K562 (cell line): Measurements from ENCODE around the gene RPS15A. TPM values are rescaled to one million over a fixed set of nuclear protein-coding genes. Genes with fewer than 3 reads are reported as not detected.

Experiments used
- ATAC-seq: fragments of 200-7000 bp; cut with Tn5 transposase; 3 replicates; pipeline ENCODE4 v1.9.1; 2020; ENCODE audit warnings: moderate library complexity
- BruUV-seq: library from RNA; stranded (reverse); fragments of 400-500 nt; replicated peaks from 2 replicates; lab custom pipeline; 2021; lab: Mats Ljungman, UMichigan
- CTCF ChIA-PET: fragments of 300-600 bp; formaldehyde crosslinking; extraction: SDS; loops from one replicate; lab custom pipeline; 2021; ENCODE audit warnings: low intra/inter-chr PET ratio; lab: Yijun Ruan, JAX
- POLR2A ChIA-PET: fragments of 300-600, 350-650 bp; sonication (Branson Sonifier 250); formaldehyde crosslinking; extraction: SDS; loops from one replicate; lab custom pipeline; 2021; ENCODE audit warnings: antibody characterized with exemption, inconsistent platforms; lab: Yijun Ruan, JAX
- DNase-seq, 4 experiments: peaks; one replicate each; pipeline versions ENCODE4 v3.0.0 to v3.0.0-alpha.2; 2011 to 2018; ENCODE audit warnings: low spot score in 3 of 4, mixed read lengths in 3 of 4; ENCODE audit errors: extremely low read depth in 1 of 4
- FAIRE-seq: peaks from 2 replicates; lab custom pipeline; 2011; peaks lifted over from hg19 to GRCh38; lab: Jason Lieb, UNC
- H2AFZ ChIP-seq: 2 replicates; pipeline ENCODE4 v1.6.0; 2011; ENCODE audit warnings: low read depth, low read length, control low read depth, inconsistent platforms
- H3K27ac ChIP-seq: fragments of 200-600 bp; 3 replicates; pipeline ENCODE4 v1.8.0; 2011; ENCODE audit warnings: low read depth, mild to moderate bottlenecking, control low read depth, inconsistent platforms, low read length, moderate library complexity, mixed read lengths; ENCODE audit errors: extremely low read depth
- H3K27me3 ChIP-seq, 2 experiments: fragments of 300-600 bp in 1 of 2; 2 replicates in 1 of 2; 3 replicates in 1 of 2; pipeline versions ENCODE4 v1.6.0 to v1.8.0; 2011; ENCODE audit warnings: inconsistent platforms in 2 of 2, low read length in 2 of 2, mild to moderate bottlenecking in 1 of 2, mixed read lengths in 1 of 2, moderate library complexity in 1 of 2; ENCODE audit not compliant: control insufficient read depth in 2 of 2, insufficient read depth in 2 of 2
- H3K36me3 ChIP-seq: fragments of 300-600 bp; 3 replicates; pipeline ENCODE4 v1.8.0; 2011; ENCODE audit warnings: mild to moderate bottlenecking, low read length, inconsistent platforms; ENCODE audit not compliant: control insufficient read depth, insufficient read depth
- H3K4me1 ChIP-seq, 2 experiments: fragments of 200-600 bp in 1 of 2; replicated peaks in 1 of 2; 2 replicates in 1 of 2; 3 replicates in 1 of 2; pipeline versions ENCODE4 v1.5.1 to v1.8.0; 2011; ENCODE audit warnings: inconsistent platforms in 2 of 2, low read length in 2 of 2, mild to moderate bottlenecking in 1 of 2, mixed read lengths in 1 of 2, moderate library complexity in 1 of 2; ENCODE audit not compliant: control insufficient read depth in 2 of 2, insufficient read depth in 2 of 2
- H3K4me2 ChIP-seq: 2 replicates; pipeline ENCODE4 v1.6.1; 2011; ENCODE audit warnings: low read length, control low read depth, inconsistent platforms, mixed read lengths; ENCODE audit not compliant: insufficient read depth
- H3K4me3 ChIP-seq: fragments of 200-600 bp; sonication (generic), shearing (Covaris generic); 2 replicates; pipeline ENCODE4 v1.5.1; 2016; ENCODE audit warnings: control low read depth, inconsistent platforms
- H3K79me2 ChIP-seq: fragments of 200-600 bp; 3 replicates; pipeline ENCODE4 v1.8.0; 2011; ENCODE audit warnings: low read length, inconsistent platforms; ENCODE audit not compliant: control insufficient read depth, insufficient read depth
- H3K9ac ChIP-seq, 2 experiments: 2 replicates each; pipeline versions ENCODE4 v1.6.0 to v1.6.1; 2011; ENCODE audit warnings: low read depth in 2 of 2, low read length in 2 of 2, control low read depth in 1 of 2, inconsistent platforms in 1 of 2, mild to moderate bottlenecking in 1 of 2, mixed read lengths in 1 of 2; ENCODE audit not compliant: insufficient read depth in 1 of 2
- H3K9me1 ChIP-seq: one replicate; pipeline ENCODE4 v1.6.0; 2011; ENCODE audit warnings: inconsistent platforms, mild to moderate bottlenecking, low read length, moderate library complexity; ENCODE audit not compliant: control insufficient read depth, insufficient read depth
- H3K9me3 ChIP-seq: replicated peaks from 2 replicates; pipeline ENCODE4 v1.5.1; 2011; ENCODE audit warnings: low read depth, low read length, inconsistent platforms; ENCODE audit not compliant: control insufficient read depth, insufficient read depth
- H4K20me1 ChIP-seq: replicated peaks from 2 replicates; pipeline ENCODE4 v1.6.1; 2011; ENCODE audit warnings: low read length, inconsistent platforms, mixed read lengths; ENCODE audit not compliant: control insufficient read depth, insufficient read depth
- CBFA2T3 ChIP-seq: fragments of 450-650 bp; IDR thresholded peaks from 2 replicates; pipeline ENCODE4 v1.6.1; 2017
- DPF2 ChIP-seq: fragments of 450-650 bp; IDR thresholded peaks from 2 replicates; pipeline ENCODE4 v1.6.1; 2016
- MNT ChIP-seq, 2 experiments: fragments of 450-650 bp; conservative IDR thresholded peaks; 2 replicates each; pipeline ENCODE4 v1.6.1; 2017; ENCODE audit warnings: mild to moderate bottlenecking in 2 of 2, moderate library complexity in 2 of 2
- NCOR1 ChIP-seq: fragments of 450-650 bp; IDR thresholded peaks from 2 replicates; pipeline ENCODE4 v1.6.1; 2016; ENCODE audit warnings: mild to moderate bottlenecking, moderate library complexity
- NFE2L1 ChIP-seq: fragments of 450-650 bp; IDR thresholded peaks from 2 replicates; pipeline ENCODE4 v1.6.1; 2016; ENCODE audit warnings: missing genetic modification characterization, low read depth, mild to moderate bottlenecking, missing compliant biosample characterization, moderate library complexity, borderline replicate concordance
- REST ChIP-seq, 2 experiments: fragments of 450-650 bp; formaldehyde crosslinking in 1 of 2; IDR thresholded peaks; 2 replicates each; pipeline versions ENCODE4 v1.4.0 to v1.6.1; 2014 to 2020; ENCODE audit warnings: mild to moderate bottlenecking in 2 of 2, borderline replicate concordance in 1 of 2, low read depth in 1 of 2
- SOX6 ChIP-seq: fragments of 450-650 bp; IDR thresholded peaks from 2 replicates; pipeline ENCODE4 v1.6.1; 2014; ENCODE audit warnings: mild to moderate bottlenecking
- WGBS: fragments of 100-300 bp; shearing (Covaris generic); methylation state at CpG from one replicate; pipeline ENCODE4 v1.1.6; 2016; ENCODE audit warnings: low coverage, mixed read lengths; ENCODE audit not compliant: insufficient coverage; ENCODE audit errors: missing lambda C conversion rate; 5-methylcytosine and 5-hydroxymethylcytosine counted together
- in situ Hi-C: fragments of 300-500 bp; cut with MboI; formaldehyde crosslinking; loops from 4 replicates; pipeline ENCODE4 v1.15.0; 2018; ENCODE audit warnings: inconsistent platforms, mixed read lengths
- intact Hi-C: fragments of 100-400 bp; cut with micrococcal nuclease; formaldehyde crosslinking; loops from 2 replicates; pipeline ENCODE4 v1.14.2; 2022
- polyA plus RNA-seq, 8 experiments: library from polyadenylated mRNA; depleted of rRNA in 4 of 8; stranded (reverse) in 5 of 8; unstranded in 3 of 8; fragments of >200 nt; fragmentation: Nextera tagmentation in 2 of 8; fragmentation: Illumina TruSeq in 1 of 8; extraction: Ambion mirVana in 2 of 8; extraction: Trizol in 1 of 8; gene quantifications; 2 replicates each; pipeline versions ENCODE4 v1.2.1 to v1.2.3, GENCODE V29; 2011 to 2014; ENCODE audit warnings: inconsistent platforms in 1 of 8, missing spikeins in 1 of 8
- total RNA-seq, 7 experiments: library from RNA; depleted of rRNA in 6 of 7; stranded (reverse); fragments of >200 nt in 6 of 7; fragmentation: Illumina TruSeq in 2 of 7; extraction: Trizol in 2 of 7; gene quantifications; 2 replicates each; pipeline versions ENCODE4 v1.2.1 to v1.2.3, GENCODE V29; 2011 to 2021; ENCODE audit warnings: low replicate concordance in 1 of 7

RPS15A gene
- total and polyA plus RNA-seq, 9 of the 15 experiments (the other 6 are each of a cell fraction or from before 2014, with no cell fraction given) = 1,397 to 5,474 (median 2,798) TPM

- DNase-seq = peak in 1 of 4 experiments; percentile 39
- FAIRE-seq = peak; percentile 86
- BruUV-seq = no TSS peak
- intact Hi-C loops (no loop called here), in situ Hi-C loops (no loop called here)
- H3K79me2 ChIP-seq = peaks cover 41% of the 10 kb centered on the region
- POLR2A ChIA-PET = interaction anchor here (0.6 to 10.2 kb wide), 12 partner anchors 9 to 282 kb away, joined by 3 to 342 read pairs (median 3); partner anchors contain the start of gene RPS15A
- peaks cover 18% of the 10 kb centered on the region; the same call in 1 of the 2 replicates for H4K20me1 ChIP-seq
- peak overlapping the region; percentile 30; the same call in 1 of the 2 replicates for H2AFZ ChIP-seq
- H3K9ac ChIP-seq = peak overlapping the region in 1 of 2 experiments; percentile 53; a peak in 2 of 4 replicates
- H3K4me2 ChIP-seq = no peak overlapping the region; the same call in 1 of the 2 replicates
- H3K4me3 ChIP-seq = no peak overlapping the region
- peaks cover 54% of the 10 kb centered on the region; the same call in 2 of the 3 replicates for H3K36me3 ChIP-seq
- H3K27me3 ChIP-seq = no peaks in the 10 kb centered on the region
- peaks cover 18 to 20% of the 10 kb centered on the region in 2 experiments; a peak in 4 of 5 replicates for H3K4me1 ChIP-seq
- peak overlapping the region; percentile 67 for H3K27ac ChIP-seq
- no peak for ATAC-seq
- WGBS = 16% methylated on average over 4 of the region's 5 CpGs
- CTCF ChIA-PET = interaction anchor here (0.6 kb wide), 1 partner anchor 168 kb away, joined by 3 read pairs; no protein-coding TSS in a partner anchor
- H3K9me3 ChIP-seq = no peaks in the 10 kb centered on the region
- H3K9me1 ChIP-seq = no peaks in the 10 kb centered on the region
- TF ChIP-seq MNT (conservative IDR thresholded peaks at IDR 0.05) (0 out of 4 replicates have a peak, but pooled peaks of 1 of the 2 experiments have one; percentile 11), NCOR1 (peak; percentile 26; the same call in 1 of the 2 replicates), SOX6 (no peak), CBFA2T3 (peak; percentile 14; the same call in 1 of the 2 replicates), NFE2L1 (tag) (peak; percentile 56), REST (IDR thresholded peaks at IDR 0.05; ENCODE audit: borderline replicate concordance) (no peak), REST (CRISPR knock-in tag; IDR thresholded peaks at IDR 0.05; ENCODE audit: low read depth) (no peak), DPF2 (peak; percentile 65; the same call in 1 of the 2 replicates)
Observed at GRCh38 chr16:18803569-18804462, 13.7 kb upstream of the RPS15A start.
